Ovary (tissue), 9 donors: ENCODE measurements around the gene PLSCR1. TPM values are rescaled to one million over a fixed set of nuclear protein-coding genes. Genes with fewer than 3 reads are reported as not detected.

Experiments used
- DNase-seq, 5 donors: peaks; one replicate each; pipeline ENCODE4 v3.0.0-alpha.2; 2019 to 2020
- H3K27ac ChIP-seq, 2 donors: fragments of 200-600 bp; one replicate each; pipeline versions ENCODE4 v1.5.1 to v1.8.0; 2019 to 2022
- H3K27me3 ChIP-seq: fragments of 200-600 bp; one replicate; pipeline ENCODE4 v1.8.0; 2022
- H3K36me3 ChIP-seq: fragments of 200-600 bp; sonication (generic); one replicate; pipeline ENCODE4 v1.5.1; 2019
- H3K4me1 ChIP-seq: one replicate; pipeline ENCODE4 v1.8.1; 2013; ENCODE audit warnings: mild to moderate bottlenecking, moderate library complexity; ENCODE audit not compliant: insufficient read depth
- H3K4me3 ChIP-seq: fragments of 200-600 bp; sonication (generic); one replicate; pipeline ENCODE4 v1.5.1; 2017
- H3K9me3 ChIP-seq, 2 donors: fragments of 200-600 bp in 1 of 2; sonication (generic) in 1 of 2; one replicate each; pipeline versions ENCODE4 v1.5.1 to v1.8.1; 2013 to 2019; ENCODE audit warnings: mild to moderate bottlenecking in 1 of 2, moderate library complexity in 1 of 2
- EP300 ChIP-seq: sonication (generic); formaldehyde crosslinking; IDR thresholded peaks from one replicate; pipeline ENCODE4 v1.6.1; 2017; ENCODE audit warnings: antibody characterized with exemption
- POLR2A ChIP-seq: fragments of 450-650 bp; IDR thresholded peaks from one replicate; pipeline ENCODE4 v1.6.1; 2017; ENCODE audit warnings: antibody characterized with exemption, mild to moderate bottlenecking, moderate library complexity
- WGBS, 3 donors: extraction: QIAGEN DNeasy Blood & Tissue Kit in 1 of 3; methylation state at CpG; one replicate each; pipeline versions ENCODE4 v1.1.5 to v1.1.7; 2013 to 2017; 5-methylcytosine and 5-hydroxymethylcytosine counted together
- intact Hi-C, 4 donors: fragments of 100-400 bp; cut with DNase I; formaldehyde crosslinking; loops; one replicate each; pipeline versions ENCODE4 v1.11.0 to v1.15.1; 2022 to 2023
- polyA plus RNA-seq, 2 donors: library from polyadenylated mRNA; stranded (reverse); fragments of 200-250 nt in 1 of 2; fragments of 350-450 nt in 1 of 2; fragmentation: Illumina TruSeq in 1 of 2; extraction: RNeasy Lipid Tissue Mini Kit (QIAGEN cat#74804) in 1 of 2; gene quantifications; one replicate each; pipeline ENCODE4 v1.2.3, GENCODE V29; 2013 to 2014
- total RNA-seq, 7 donors: library from RNA; depleted of rRNA in 2 of 7; stranded (reverse); fragments of >200 nt in 2 of 7; fragmentation: NEBNext Ultra II Directional in 3 of 7; extraction: Animal tissue kit (Norgen Biotek cat#: 25700) in 3 of 7; gene quantifications; one replicate each; pipeline versions ENCODE4 v1.1.0 to v1.2.4, GENCODE V29; 2016 to 2023
- TF ChIP-seq, protein P1 (sequence below), 3 donors: fragments of 450-650 bp in 2 of 3; fragments of 200-600 bp in 1 of 3; IDR thresholded peaks; one replicate each; pipeline versions ENCODE4 v1.5.1 to v1.8.0; 2016 to 2022; ENCODE audit warnings: antibody characterized with exemption in 3 of 3, mild to moderate bottlenecking in 1 of 3
- donor health status: DM: no; HTN: no; CAD: no; lungs with moderate emphysema.
- donor health status: DM: no; HTN: no; CAD: no.
- donor health status: Bipolar disorder and iron deficiency.
- donor health status: DM: yes; HTN: yes; CAD: no.
- donor health status: DM: no; HTN: no; CAD: no.
- donor health status: DM: yes; HTN: yes; CAD: no.

Gene PLSCR1
- total and polyA plus RNA-seq, 9 donors: 56.6 to 156 (median 109) TPM

- Histone ChIP-seq H3K4me1 (no peaks in the 10 kb centered on the region), H3K9me3 (no peaks in the 10 kb centered on the region), H3K4me3 (no peak overlapping the region), H3K27me3 (no peaks in the 10 kb centered on the region), H3K36me3 (no peaks in the 10 kb centered on the region), H3K27ac (no peak overlapping the region)
- TF ChIP-seq, protein P1, sequence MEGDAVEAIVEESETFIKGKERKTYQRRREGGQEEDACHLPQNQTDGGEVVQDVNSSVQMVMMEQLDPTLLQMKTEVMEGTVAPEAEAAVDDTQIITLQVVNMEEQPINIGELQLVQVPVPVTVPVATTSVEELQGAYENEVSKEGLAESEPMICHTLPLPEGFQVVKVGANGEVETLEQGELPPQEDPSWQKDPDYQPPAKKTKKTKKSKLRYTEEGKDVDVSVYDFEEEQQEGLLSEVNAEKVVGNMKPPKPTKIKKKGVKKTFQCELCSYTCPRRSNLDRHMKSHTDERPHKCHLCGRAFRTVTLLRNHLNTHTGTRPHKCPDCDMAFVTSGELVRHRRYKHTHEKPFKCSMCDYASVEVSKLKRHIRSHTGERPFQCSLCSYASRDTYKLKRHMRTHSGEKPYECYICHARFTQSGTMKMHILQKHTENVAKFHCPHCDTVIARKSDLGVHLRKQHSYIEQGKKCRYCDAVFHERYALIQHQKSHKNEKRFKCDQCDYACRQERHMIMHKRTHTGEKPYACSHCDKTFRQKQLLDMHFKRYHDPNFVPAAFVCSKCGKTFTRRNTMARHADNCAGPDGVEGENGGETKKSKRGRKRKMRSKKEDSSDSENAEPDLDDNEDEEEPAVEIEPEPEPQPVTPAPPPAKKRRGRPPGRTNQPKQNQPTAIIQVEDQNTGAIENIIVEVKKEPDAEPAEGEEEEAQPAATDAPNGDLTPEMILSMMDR (IDR thresholded peaks at IDR 0.05): no peak
- TF ChIP-seq POLR2A (no peak), EP300 (no peak)
- intact Hi-C loops: no loop called here
- 35 to 95% (median 72%) methylated on average over 2 of the region's 2 CpGs for WGBS, 3 donors
- no peak for DNase-seq
Observed at GRCh38 chr3:146558781-146559180, 14.4 kb upstream of the PLSCR1 start.

- Histone ChIP-seq H3K4me1 (no peaks in the 10 kb centered on the region), H3K27ac (no peak overlapping the region), H3K4me3 (no peak overlapping the region), H3K36me3 (no peaks in the 10 kb centered on the region), H3K27me3 (no peaks in the 10 kb centered on the region), H3K9me3 (no peaks in the 10 kb centered on the region)
- intact Hi-C loops: no loop called here
- WGBS, 3 donors: 62 to 82% (median 79%) methylated on average over 4 of the region's 4 CpGs
- DNase-seq: no peak
- TF ChIP-seq EP300: no peak
- TF ChIP-seq POLR2A: no peak
- TF ChIP-seq, protein P1 (IDR thresholded peaks at IDR 0.05): no peak
Observed at GRCh38 chr3:146557745-146558144, 13.3 kb upstream of the PLSCR1 start.

DNA sequence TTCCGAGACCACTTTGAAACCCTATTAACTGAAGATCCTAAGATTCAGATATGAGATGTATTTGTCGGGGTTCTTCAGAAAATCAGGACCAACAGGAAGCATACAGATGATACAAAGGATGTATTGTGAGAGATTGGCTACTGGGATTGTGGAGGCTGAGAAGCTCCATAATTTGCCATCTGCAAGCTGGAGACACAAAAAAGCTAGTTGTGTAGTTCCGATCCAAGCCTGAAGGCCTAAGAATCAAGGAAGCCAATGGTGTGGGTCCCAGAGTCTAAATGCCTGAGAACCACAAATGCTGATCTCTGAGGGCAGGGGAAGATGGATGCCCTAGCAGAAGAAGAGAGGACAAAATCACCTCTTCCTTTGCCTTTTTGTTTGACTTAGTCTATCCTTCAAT, 10.9 kb upstream of the PLSCR1 start:
- no peaks in the 10 kb centered on the region for H3K9me3 ChIP-seq
- H3K27me3 ChIP-seq: no peaks in the 10 kb centered on the region
- no peak overlapping the region for H3K27ac ChIP-seq
- no peaks in the 10 kb centered on the region for H3K4me1 ChIP-seq
- no peak overlapping the region for H3K4me3 ChIP-seq
- DNase-seq: no peak
- TF ChIP-seq POLR2A (no peak), EP300 (no peak)
- TF ChIP-seq, protein P1 (IDR thresholded peaks at IDR 0.05): no peak
- no peaks in the 10 kb centered on the region for H3K36me3 ChIP-seq
- intact Hi-C loops: no loop called here
- WGBS, 3 donors: 96 to 97% (median 97%) methylated on average over 3 of the region's 3 CpGs

DNA sequence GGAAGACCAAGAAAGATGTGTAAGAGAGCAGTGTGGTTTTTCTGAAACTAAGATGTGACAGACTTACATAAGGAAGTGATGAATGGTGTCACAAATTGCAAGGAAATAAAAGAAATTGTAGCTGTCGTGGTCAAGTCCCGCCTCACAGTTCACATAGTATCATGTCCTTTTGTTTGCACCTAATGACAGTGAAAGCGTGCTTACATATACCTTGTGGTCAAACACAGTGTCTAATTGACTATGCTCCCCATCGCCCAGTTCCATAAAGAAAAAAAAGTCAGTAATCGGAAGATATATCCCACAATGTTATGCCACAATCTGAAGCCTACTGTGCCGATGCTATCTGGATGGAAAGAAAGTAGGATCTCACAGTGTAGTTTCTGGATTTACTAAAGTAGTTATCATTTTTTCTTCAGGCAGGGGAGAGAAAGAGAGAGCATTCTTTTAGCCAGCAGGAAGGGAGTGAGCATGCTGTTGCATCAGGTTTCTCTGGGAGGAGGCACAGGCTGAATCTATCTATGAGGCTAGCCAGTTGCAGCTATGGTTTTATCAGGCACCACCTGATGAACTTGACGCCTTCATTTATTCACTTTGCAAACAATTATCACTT, 9.8 kb upstream of the PLSCR1 start:
- Histone ChIP-seq H3K4me3 (no peak overlapping the region), H3K27me3 (no peaks in the 10 kb centered on the region), H3K9me3 (no peaks in the 10 kb centered on the region), H3K4me1 (no peaks in the 10 kb centered on the region), H3K36me3 (no peaks in the 10 kb centered on the region), H3K27ac (no peak overlapping the region)
- 92 to 95% (median 92%) methylated on average over 7 of the region's 7 CpGs for WGBS, 3 donors
- DNase-seq: no peak
- intact Hi-C loops: no loop called here
- TF ChIP-seq EP300 (no peak), POLR2A (no peak)
- TF ChIP-seq, protein P1 (IDR thresholded peaks at IDR 0.05): no peak
